HEK293 (cell line): ENCODE results near the gene SAE1.
A peak's percentile ranks its signal among the peaks of the same experiment; 100 is the strongest.

Experiments used
- FEZF1 ChIP-seq: fragments of 450-650 bp; formaldehyde crosslinking; IDR thresholded peaks from 2 replicates; pipeline ENCODE4 v1.5.1; 2016; ENCODE audit warnings: missing biosample characterization, missing genetic modification characterization
- GLIS2 ChIP-seq: fragments of 450-650 bp; formaldehyde crosslinking; IDR thresholded peaks from 2 replicates; pipeline ENCODE4 v1.5.1; 2016; ENCODE audit warnings: missing biosample characterization, missing genetic modification characterization
- HOXD13 ChIP-seq: sonication (generic); formaldehyde crosslinking; IDR thresholded peaks from 2 replicates; pipeline ENCODE4 v1.8.0; 2022; ENCODE audit warnings: missing genetic modification reagents, borderline replicate concordance
- IKZF3 ChIP-seq: fragments of 450-650 bp; IDR thresholded peaks from 2 replicates; pipeline ENCODE4 v1.5.0; 2018; ENCODE audit warnings: missing biosample characterization, mild to moderate bottlenecking, missing genetic modification characterization, moderate library complexity
- KLF1 ChIP-seq: fragments of 450-650 bp; formaldehyde crosslinking; IDR thresholded peaks from 2 replicates; pipeline ENCODE4 v1.5.1; 2016; ENCODE audit warnings: missing biosample characterization, missing genetic modification characterization
- KLF9 ChIP-seq: fragments of 450-650 bp; formaldehyde crosslinking; IDR thresholded peaks from 2 replicates; pipeline ENCODE4 v1.5.1; 2016; ENCODE audit warnings: missing biosample characterization, missing genetic modification characterization, low read depth
- SCRT2 ChIP-seq: fragments of 450-650 bp; formaldehyde crosslinking; IDR thresholded peaks from 2 replicates; pipeline ENCODE4 v1.5.1; 2016; ENCODE audit warnings: missing biosample characterization, missing genetic modification characterization
- SP2 ChIP-seq: fragments of 450-650 bp; formaldehyde crosslinking; IDR thresholded peaks from 2 replicates; pipeline ENCODE4 v1.5.1; 2016; ENCODE audit warnings: missing biosample characterization, missing genetic modification characterization
- SP3 ChIP-seq: fragments of 450-650 bp; formaldehyde crosslinking; IDR thresholded peaks from 2 replicates; pipeline ENCODE4 v1.5.1; 2016; ENCODE audit warnings: missing biosample characterization, missing genetic modification characterization
- TRIM28 ChIP-seq: IDR thresholded peaks from 2 replicates; pipeline ENCODE4 v1.6.1; 2011; ENCODE audit warnings: low read length, control low read depth, borderline replicate concordance
- ZBTB20 ChIP-seq: fragments of 450-650 bp; formaldehyde crosslinking; IDR thresholded peaks from 2 replicates; pipeline ENCODE4 v1.5.1; 2016; ENCODE audit warnings: missing biosample characterization, missing genetic modification characterization
- ZBTB8A ChIP-seq: fragments of 450-650 bp; formaldehyde crosslinking; IDR thresholded peaks from 2 replicates; pipeline ENCODE4 v1.5.1; 2016; ENCODE audit warnings: missing biosample characterization, missing genetic modification characterization
- ZEB2 ChIP-seq: fragments of 450-650 bp; formaldehyde crosslinking; IDR thresholded peaks from 2 replicates; pipeline ENCODE4 v1.5.1; 2016; ENCODE audit warnings: missing biosample characterization, missing genetic modification characterization
- ZNF140 ChIP-seq: fragments of 450-650 bp; formaldehyde crosslinking; IDR thresholded peaks from 2 replicates; pipeline ENCODE4 v1.5.1; 2016; ENCODE audit warnings: missing biosample characterization, missing genetic modification characterization
- ZNF157 ChIP-seq: fragments of 450-650 bp; formaldehyde crosslinking; IDR thresholded peaks from 2 replicates; pipeline ENCODE4 v1.5.1; 2016; ENCODE audit warnings: missing biosample characterization, missing genetic modification characterization
- ZNF211 ChIP-seq: fragments of 450-650 bp; formaldehyde crosslinking; IDR thresholded peaks from 2 replicates; pipeline ENCODE4 v1.5.1; 2016; ENCODE audit warnings: low read depth, missing biosample characterization, missing genetic modification characterization
- ZNF24 ChIP-seq: fragments of 450-650 bp; formaldehyde crosslinking; IDR thresholded peaks from 2 replicates; pipeline ENCODE4 v1.5.1; 2016; ENCODE audit warnings: missing biosample characterization, missing genetic modification characterization
- ZNF37A ChIP-seq: fragments of 450-650 bp; IDR thresholded peaks from 2 replicates; pipeline ENCODE4 v1.5.1; 2018; ENCODE audit warnings: missing biosample characterization, missing genetic modification characterization
- ZNF394 ChIP-seq: fragments of 450-650 bp; formaldehyde crosslinking; IDR thresholded peaks from 2 replicates; pipeline ENCODE4 v1.5.1; 2016; ENCODE audit warnings: missing biosample characterization, missing genetic modification characterization, mild to moderate bottlenecking, moderate library complexity, borderline replicate concordance
- ZNF404 ChIP-seq: fragments of 450-650 bp; formaldehyde crosslinking; IDR thresholded peaks from 2 replicates; pipeline ENCODE4 v1.5.1; 2017; ENCODE audit warnings: missing biosample characterization, missing genetic modification characterization
- ZNF501 ChIP-seq: fragments of 450-650 bp; formaldehyde crosslinking; IDR thresholded peaks from 2 replicates; pipeline ENCODE4 v1.5.1; 2016; ENCODE audit warnings: missing biosample characterization, missing genetic modification characterization
- ZNF571 ChIP-seq: fragments of 450-650 bp; formaldehyde crosslinking; IDR thresholded peaks from 2 replicates; pipeline ENCODE4 v1.5.0; 2017; ENCODE audit warnings: missing biosample characterization, missing genetic modification characterization
- ZNF624 ChIP-seq: fragments of 450-650 bp; formaldehyde crosslinking; IDR thresholded peaks from 2 replicates; pipeline ENCODE4 v1.5.1; 2017; ENCODE audit warnings: missing biosample characterization, missing genetic modification characterization
- ZNF629 ChIP-seq: fragments of 450-650 bp; formaldehyde crosslinking; IDR thresholded peaks from 2 replicates; pipeline ENCODE4 v1.5.1; 2017; ENCODE audit warnings: missing biosample characterization, missing genetic modification characterization
- ZNF677 ChIP-seq: fragments of 450-650 bp; IDR thresholded peaks from 2 replicates; pipeline ENCODE4 v1.5.0; 2018; ENCODE audit warnings: missing biosample characterization, mild to moderate bottlenecking, missing genetic modification characterization, moderate library complexity
- ZNF768 ChIP-seq: fragments of 450-650 bp; formaldehyde crosslinking; IDR thresholded peaks from 2 replicates; pipeline ENCODE4 v1.5.1; 2018; ENCODE audit warnings: missing biosample characterization, mild to moderate bottlenecking, missing genetic modification characterization
- ZNF785 ChIP-seq: fragments of 450-650 bp; formaldehyde crosslinking; IDR thresholded peaks from 2 replicates; pipeline ENCODE4 v1.5.1; 2016; ENCODE audit warnings: missing biosample characterization, missing genetic modification characterization
- TF ChIP-seq, protein P1 (sequence below): fragments of 450-650 bp; formaldehyde crosslinking; IDR thresholded peaks from 2 replicates; pipeline ENCODE4 v1.5.1; 2016; ENCODE audit warnings: missing biosample characterization, missing genetic modification characterization, borderline replicate concordance
- TF ChIP-seq, protein P2 (sequence below): fragments of 450-650 bp; formaldehyde crosslinking; IDR thresholded peaks from 2 replicates; pipeline ENCODE4 v1.5.1; 2016; ENCODE audit warnings: missing biosample characterization, missing genetic modification characterization
- TF ChIP-seq, protein P3 (sequence below): fragments of 450-650 bp; formaldehyde crosslinking; IDR thresholded peaks from 2 replicates; pipeline ENCODE4 v1.5.1; 2016; ENCODE audit warnings: missing biosample characterization, missing genetic modification characterization
- TF ChIP-seq, protein P4 (sequence below): fragments of 450-650 bp; formaldehyde crosslinking; IDR thresholded peaks from 2 replicates; pipeline ENCODE4 v1.5.1; 2016; ENCODE audit warnings: missing biosample characterization, missing genetic modification characterization

The SAE1 gene

DNA sequence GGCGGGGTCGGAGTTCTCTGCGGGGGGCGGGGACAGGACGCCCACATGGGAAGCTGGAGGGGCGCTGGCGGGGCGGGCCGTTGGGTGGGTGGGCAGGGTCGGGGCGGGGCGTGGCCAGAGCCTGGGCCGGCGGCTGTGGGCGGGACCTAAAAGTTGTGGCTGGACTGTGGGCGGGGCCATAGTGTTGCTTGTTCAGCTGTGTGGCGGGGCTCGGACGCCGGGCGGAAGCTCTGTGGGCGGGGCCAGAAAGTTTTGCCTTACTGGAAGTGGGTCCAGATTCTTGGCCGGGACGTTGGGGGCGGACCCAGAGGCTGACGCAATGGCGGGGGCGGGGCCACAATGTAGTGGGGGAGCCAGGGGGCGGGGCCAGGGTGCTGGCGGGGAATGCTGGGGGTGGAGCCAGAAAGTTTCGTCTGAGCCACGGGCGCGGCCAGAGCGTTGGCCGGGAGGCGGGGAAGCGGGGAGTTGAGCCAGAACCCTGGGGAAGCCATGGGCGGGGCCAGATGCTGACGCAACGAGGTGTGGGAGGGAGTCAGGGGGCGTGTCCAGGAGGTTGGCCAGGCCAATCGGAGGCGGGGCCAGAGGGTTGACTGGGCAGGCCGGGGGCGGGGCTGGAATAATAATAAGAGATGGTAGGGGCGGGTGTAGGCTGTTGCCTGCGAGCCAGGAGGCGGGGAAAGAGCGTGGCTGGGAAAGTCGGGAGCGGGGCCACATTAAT lies 126.2 kb downstream of the SAE1 start (continued):
- TF ChIP-seq ZNF211 (tag by site-specific recombination) (no peak), SCRT2 (tag by site-specific recombination) (no peak), ZBTB8A (tag by site-specific recombination) (no peak), ZNF768 (tag by site-specific recombination) (no peak), ZBTB20 (tag by site-specific recombination) (no peak), IKZF3 (tag by site-specific recombination) (no peak), ZNF677 (tag by site-specific recombination) (no peak), ZNF571 (no peak), ZNF785 (no peak), ZNF501 (tag by site-specific recombination) (no peak), GLIS2 (tag by site-specific recombination) (peak; percentile 49), ZNF629 (tag by site-specific recombination) (peak; percentile 55), HOXD13 (CRISPR knock-in tag) (no peak), ZEB2 (tag by site-specific recombination) (peak; percentile 16; the same call in 1 of the 2 replicates), ZNF140 (tag by site-specific recombination) (no peak), TRIM28 (no peak), ZNF37A (no peak), SP3 (tag by site-specific recombination) (peak; percentile 99), KLF1 (tag by site-specific recombination) (peak; percentile 48), ZNF24 (tag by site-specific recombination) (no peak), KLF9 (peak; percentile 97), ZNF404 (tag by site-specific recombination) (no peak), SP2 (tag by site-specific recombination) (peak; percentile 84), FEZF1 (no peak), ZNF157 (no peak), ZNF624 (tag by site-specific recombination) (no peak), ZNF394 (tag by site-specific recombination) (no peak)
- TF ChIP-seq, protein P1, sequence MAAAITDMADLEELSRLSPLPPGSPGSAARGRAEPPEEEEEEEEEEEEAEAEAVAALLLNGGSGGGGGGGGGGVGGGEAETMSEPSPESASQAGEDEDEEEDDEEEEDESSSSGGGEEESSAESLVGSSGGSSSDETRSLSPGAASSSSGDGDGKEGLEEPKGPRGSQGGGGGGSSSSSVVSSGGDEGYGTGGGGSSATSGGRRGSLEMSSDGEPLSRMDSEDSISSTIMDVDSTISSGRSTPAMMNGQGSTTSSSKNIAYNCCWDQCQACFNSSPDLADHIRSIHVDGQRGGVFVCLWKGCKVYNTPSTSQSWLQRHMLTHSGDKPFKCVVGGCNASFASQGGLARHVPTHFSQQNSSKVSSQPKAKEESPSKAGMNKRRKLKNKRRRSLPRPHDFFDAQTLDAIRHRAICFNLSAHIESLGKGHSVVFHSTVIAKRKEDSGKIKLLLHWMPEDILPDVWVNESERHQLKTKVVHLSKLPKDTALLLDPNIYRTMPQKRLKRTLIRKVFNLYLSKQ (tag by site-specific recombination), result no peak
- TF ChIP-seq, protein P2, sequence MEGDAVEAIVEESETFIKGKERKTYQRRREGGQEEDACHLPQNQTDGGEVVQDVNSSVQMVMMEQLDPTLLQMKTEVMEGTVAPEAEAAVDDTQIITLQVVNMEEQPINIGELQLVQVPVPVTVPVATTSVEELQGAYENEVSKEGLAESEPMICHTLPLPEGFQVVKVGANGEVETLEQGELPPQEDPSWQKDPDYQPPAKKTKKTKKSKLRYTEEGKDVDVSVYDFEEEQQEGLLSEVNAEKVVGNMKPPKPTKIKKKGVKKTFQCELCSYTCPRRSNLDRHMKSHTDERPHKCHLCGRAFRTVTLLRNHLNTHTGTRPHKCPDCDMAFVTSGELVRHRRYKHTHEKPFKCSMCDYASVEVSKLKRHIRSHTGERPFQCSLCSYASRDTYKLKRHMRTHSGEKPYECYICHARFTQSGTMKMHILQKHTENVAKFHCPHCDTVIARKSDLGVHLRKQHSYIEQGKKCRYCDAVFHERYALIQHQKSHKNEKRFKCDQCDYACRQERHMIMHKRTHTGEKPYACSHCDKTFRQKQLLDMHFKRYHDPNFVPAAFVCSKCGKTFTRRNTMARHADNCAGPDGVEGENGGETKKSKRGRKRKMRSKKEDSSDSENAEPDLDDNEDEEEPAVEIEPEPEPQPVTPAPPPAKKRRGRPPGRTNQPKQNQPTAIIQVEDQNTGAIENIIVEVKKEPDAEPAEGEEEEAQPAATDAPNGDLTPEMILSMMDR (tag by site-specific recombination), result no peak
- TF ChIP-seq, protein P3, sequence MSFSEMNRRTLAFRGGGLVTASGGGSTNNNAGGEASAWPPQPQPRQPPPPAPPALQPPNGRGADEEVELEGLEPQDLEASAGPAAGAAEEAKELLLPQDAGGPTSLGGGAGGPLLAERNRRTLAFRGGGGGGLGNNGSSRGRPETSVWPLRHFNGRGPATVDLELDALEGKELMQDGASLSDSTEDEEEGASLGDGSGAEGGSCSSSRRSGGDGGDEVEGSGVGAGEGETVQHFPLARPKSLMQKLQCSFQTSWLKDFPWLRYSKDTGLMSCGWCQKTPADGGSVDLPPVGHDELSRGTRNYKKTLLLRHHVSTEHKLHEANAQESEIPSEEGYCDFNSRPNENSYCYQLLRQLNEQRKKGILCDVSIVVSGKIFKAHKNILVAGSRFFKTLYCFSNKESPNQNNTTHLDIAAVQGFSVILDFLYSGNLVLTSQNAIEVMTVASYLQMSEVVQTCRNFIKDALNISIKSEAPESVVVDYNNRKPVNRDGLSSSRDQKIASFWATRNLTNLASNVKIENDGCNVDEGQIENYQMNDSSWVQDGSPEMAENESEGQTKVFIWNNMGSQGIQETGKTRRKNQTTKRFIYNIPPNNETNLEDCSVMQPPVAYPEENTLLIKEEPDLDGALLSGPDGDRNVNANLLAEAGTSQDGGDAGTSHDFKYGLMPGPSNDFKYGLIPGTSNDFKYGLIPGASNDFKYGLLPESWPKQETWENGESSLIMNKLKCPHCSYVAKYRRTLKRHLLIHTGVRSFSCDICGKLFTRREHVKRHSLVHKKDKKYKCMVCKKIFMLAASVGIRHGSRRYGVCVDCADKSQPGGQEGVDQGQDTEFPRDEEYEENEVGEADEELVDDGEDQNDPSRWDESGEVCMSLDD (tag by site-specific recombination), result no peak
- TF ChIP-seq, protein P4, sequence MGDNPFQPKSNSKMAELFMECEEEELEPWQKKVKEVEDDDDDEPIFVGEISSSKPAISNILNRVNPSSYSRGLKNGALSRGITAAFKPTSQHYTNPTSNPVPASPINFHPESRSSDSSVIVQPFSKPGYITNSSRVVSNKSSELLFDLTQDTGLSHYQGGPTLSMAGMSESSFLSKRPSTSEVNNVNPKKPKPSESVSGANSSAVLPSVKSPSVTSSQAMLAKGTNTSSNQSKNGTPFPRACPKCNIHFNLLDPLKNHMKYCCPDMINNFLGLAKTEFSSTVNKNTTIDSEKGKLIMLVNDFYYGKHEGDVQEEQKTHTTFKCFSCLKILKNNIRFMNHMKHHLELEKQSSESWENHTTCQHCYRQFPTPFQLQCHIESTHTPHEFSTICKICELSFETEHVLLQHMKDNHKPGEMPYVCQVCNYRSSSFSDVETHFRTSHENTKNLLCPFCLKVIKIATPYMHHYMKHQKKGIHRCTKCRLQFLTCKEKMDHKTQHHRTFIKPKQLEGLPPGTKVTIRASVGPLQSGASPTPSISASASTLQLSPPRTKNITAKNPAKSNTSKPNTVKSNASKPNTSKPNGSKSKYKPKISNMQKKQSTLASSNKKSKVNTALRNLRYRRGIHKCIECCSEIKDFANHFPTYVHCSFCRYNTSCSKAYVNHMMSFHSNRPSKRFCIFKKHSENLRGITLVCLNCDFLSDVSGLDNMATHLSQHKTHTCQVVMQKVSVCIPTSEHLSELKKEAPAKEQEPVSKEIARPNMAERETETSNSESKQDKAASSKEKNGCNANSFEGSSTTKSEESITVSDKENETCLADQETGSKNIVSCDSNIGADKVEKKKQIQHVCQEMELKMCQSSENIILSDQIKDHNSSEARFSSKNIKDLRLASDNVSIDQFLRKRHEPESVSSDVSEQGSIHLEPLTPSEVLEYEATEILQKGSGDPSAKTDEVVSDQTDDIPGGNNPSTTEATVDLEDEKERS, result no peak
- TF ChIP-seq, all 188 proteins: peak for 16
